KG1 (cell line): ENCODE results near the gene TPM1.

ENCODE experiments used
- DNase-seq: peaks from one replicate; lab custom pipeline; 2025; lab: John Stamatoyannopoulos, UW

TPM1 gene

GRCh38 chr15:63075015-63075983 is 32.8 kb downstream of the TPM1 start:
- no peak for DNase-seq

- DNase-seq = no peak
Observed at GRCh38 chr15:63075984-63076713, 33.6 kb downstream of the TPM1 start.

GRCh38 chr15:63076714-63077046 is 34.1 kb downstream of the TPM1 start:
- DNase-seq = no peak

- no peak for DNase-seq
Observed at GRCh38 chr15:63077952-63078351, 35.4 kb downstream of the TPM1 start.

- DNase-seq = no peak
Observed at GRCh38 chr15:63079947-63080626, 37.5 kb downstream of the TPM1 start.

- no peak for DNase-seq
Observed at GRCh38 chr15:63080634-63081250, 38.2 kb downstream of the TPM1 start.

- no peak for DNase-seq
Observed at GRCh38 chr15:63082366-63082765, 39.8 kb downstream of the TPM1 start.

GRCh38 chr15:63083044-63083443 is 40.5 kb downstream of the TPM1 start:
- DNase-seq = no peak

- DNase-seq = no peak
Observed at GRCh38 chr15:63083541-63083940, 41.0 kb downstream of the TPM1 start.

- DNase-seq = no peak
Observed at GRCh38 chr15:63084806-63085205, 42.3 kb downstream of the TPM1 start.

GRCh38 chr15:63085289-63085688 is 42.7 kb downstream of the TPM1 start:
- no peak for DNase-seq

GRCh38 chr15:63086271-63086670 is 43.7 kb downstream of the TPM1 start:
- DNase-seq = no peak

- no peak for DNase-seq
Observed at GRCh38 chr15:63086947-63087346, 44.4 kb downstream of the TPM1 start.

- no peak for DNase-seq
Observed at GRCh38 chr15:63088533-63089245, 46.1 kb downstream of the TPM1 start.

- DNase-seq = no peak
Observed at GRCh38 chr15:63089260-63090043, 46.9 kb downstream of the TPM1 start.

GRCh38 chr15:63090472-63090871 is 47.9 kb downstream of the TPM1 start:
- DNase-seq = no peak

- DNase-seq = no peak
Observed at GRCh38 chr15:63090887-63091286, 48.3 kb downstream of the TPM1 start.

- DNase-seq = no peak
Observed at GRCh38 chr15:63091679-63092446, 49.3 kb downstream of the TPM1 start.

- peak; percentile 42 for DNase-seq
Observed at GRCh38 chr15:63093486-63094205, 51.1 kb downstream of the TPM1 start.
